Measurements from ENCODE around the gene MIGA2.
"Not testable (repeated sequence)": the region's sequence is repeated elsewhere in the genome, so short reads cannot be mapped to it uniquely, and the experiment has no call there.

Gene MIGA2, protein sequence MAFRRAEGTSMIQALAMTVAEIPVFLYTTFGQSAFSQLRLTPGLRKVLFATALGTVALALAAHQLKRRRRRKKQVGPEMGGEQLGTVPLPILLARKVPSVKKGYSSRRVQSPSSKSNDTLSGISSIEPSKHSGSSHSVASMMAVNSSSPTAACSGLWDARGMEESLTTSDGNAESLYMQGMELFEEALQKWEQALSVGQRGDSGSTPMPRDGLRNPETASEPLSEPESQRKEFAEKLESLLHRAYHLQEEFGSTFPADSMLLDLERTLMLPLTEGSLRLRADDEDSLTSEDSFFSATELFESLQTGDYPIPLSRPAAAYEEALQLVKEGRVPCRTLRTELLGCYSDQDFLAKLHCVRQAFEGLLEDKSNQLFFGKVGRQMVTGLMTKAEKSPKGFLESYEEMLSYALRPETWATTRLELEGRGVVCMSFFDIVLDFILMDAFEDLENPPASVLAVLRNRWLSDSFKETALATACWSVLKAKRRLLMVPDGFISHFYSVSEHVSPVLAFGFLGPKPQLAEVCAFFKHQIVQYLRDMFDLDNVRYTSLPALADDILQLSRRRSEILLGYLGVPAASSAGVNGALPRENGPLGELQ

DNA sequence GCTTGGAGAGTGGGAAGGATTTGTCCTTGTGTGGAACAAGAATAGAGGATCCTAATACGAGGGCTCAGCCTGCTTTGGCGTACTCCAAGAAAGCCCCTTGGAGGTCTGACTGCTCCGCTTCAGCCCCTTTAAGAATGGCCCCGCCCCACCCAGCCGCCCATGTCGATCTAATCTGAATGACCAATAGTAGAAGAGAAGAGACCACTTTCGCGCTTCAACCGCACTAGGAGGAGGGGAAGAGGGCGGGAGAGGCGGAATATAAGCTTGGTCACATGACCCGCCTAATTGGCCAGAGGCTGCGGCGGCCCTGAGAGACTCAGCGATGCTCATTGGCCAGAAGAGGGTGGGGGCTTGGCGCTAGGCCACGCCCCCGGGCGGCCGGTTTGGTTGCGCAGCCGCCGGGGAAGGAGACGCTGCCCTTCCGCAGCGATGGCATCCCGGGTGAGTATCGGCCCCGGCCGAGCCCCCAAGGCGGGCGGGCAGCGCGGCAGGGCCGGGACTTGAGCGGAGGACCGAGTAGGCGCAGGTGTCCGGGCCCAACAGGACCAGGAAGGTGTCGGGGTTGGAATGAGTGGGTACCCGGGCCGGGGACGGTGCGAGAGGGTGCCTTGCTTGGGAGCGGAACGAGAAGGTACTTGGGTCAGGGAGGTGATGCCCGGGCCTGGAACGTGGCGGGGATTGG, at the start of gene MIGA2:
MIGA2 (plus strand) TSS at position 386 of the 682 bp plus-strand sequence. CDS start 3,969 bp downstream, outside the sequence.
- H3K9ac ChIP-seq (ENCODE audit: low read depth, low read length), result peak within 1 kb of the TSS; percentile 89
- H3K9me3 ChIP-seq (ENCODE audit: control insufficient read depth, insufficient read depth, low read length), result no peaks in the 10 kb centered on the region
- peaks cover 3% of the 10 kb centered on the region; the same call in 1 of the 2 replicates for H3K4me1 ChIP-seq (ENCODE audit: insufficient read depth, low read length)
- no peaks in the 10 kb centered on the region for H3K36me3 ChIP-seq (ENCODE audit: insufficient read depth, low read length)

DNA sequence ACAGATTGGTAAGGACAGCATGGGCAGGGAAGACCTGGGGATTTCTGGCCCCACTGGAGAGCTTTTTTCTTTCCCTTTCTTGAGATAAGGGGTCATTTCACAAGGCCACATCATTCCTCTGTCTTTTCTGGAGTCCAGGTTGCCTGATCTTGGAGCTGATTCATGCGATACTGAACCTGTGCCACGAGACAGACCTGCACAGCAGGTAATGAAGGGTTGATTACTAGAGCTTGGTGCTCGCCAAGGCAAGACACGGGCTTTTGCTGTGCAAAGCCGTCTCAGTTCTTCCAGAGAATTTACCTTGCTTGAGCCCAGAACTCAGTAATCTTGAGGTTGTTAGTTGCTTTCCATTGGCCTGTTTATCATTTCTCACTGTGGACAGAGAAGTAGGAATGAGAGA, 49.8 kb upstream of the MIGA2 start:
- H3K4me1 ChIP-seq (ENCODE audit: insufficient read depth, low read length), result no peaks in the 10 kb centered on the region
- H3K9ac ChIP-seq (ENCODE audit: low read depth, low read length), result no peak overlapping the region
- no peaks in the 10 kb centered on the region for H3K9me3 ChIP-seq (ENCODE audit: control insufficient read depth, insufficient read depth, low read length)
- peaks cover 38% of the 10 kb centered on the region for H3K36me3 ChIP-seq (ENCODE audit: insufficient read depth, low read length)

DNA sequence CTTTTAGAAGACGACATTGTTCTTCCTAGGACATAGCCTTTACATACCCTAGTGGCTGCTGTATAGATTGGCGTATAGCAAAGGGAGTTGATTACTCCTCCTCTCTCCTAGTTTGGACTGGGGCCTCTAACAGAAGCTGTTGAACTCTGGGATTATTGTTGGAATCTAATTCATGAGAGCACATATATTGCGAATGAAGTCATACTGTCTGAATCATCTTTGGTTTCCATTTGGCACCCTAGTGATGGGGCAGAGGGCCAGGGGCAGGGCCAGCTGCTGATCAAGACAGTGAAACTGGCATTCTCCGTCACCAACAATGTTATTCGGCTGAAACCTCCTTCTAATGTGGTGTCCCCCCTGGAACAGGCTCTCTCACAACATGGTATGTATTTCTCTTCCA, 48.6 kb upstream of the MIGA2 start:
- Histone ChIP-seq H3K4me1 (ENCODE audit: insufficient read depth, low read length) (no peaks in the 10 kb centered on the region), H3K9ac (ENCODE audit: low read depth, low read length) (no peak overlapping the region), H3K9me3 (ENCODE audit: control insufficient read depth, insufficient read depth, low read length) (no peaks in the 10 kb centered on the region), H3K36me3 (ENCODE audit: insufficient read depth, low read length) (peaks cover 33% of the 10 kb centered on the region)

DNA sequence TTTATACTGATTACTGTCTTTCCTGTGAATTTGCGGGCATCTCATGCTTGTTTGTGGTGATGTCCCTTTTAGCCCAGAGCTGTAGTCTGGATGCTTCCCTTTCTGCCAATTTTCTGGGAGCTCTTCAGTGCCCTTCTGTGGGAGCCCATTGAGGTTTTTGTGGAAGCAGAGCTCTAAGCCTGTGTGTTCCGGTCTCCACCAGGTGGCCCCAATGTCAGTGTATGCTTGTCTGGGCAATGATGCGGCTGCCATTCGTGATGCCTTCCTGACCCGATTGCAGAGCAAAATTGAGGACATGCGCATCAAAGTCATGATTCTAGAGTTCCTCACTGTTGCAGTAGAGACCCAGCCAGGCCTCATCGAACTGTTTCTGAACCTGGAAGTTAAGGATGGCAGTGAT, 43.4 kb upstream of the MIGA2 start:
- Histone ChIP-seq H3K36me3 (ENCODE audit: insufficient read depth, low read length) (peaks cover 21% of the 10 kb centered on the region), H3K9me3 (ENCODE audit: control insufficient read depth, insufficient read depth, low read length) (no peaks in the 10 kb centered on the region), H3K9ac (ENCODE audit: low read depth, low read length) (no peak overlapping the region), H3K4me1 (ENCODE audit: insufficient read depth, low read length) (no peaks in the 10 kb centered on the region)

DNA sequence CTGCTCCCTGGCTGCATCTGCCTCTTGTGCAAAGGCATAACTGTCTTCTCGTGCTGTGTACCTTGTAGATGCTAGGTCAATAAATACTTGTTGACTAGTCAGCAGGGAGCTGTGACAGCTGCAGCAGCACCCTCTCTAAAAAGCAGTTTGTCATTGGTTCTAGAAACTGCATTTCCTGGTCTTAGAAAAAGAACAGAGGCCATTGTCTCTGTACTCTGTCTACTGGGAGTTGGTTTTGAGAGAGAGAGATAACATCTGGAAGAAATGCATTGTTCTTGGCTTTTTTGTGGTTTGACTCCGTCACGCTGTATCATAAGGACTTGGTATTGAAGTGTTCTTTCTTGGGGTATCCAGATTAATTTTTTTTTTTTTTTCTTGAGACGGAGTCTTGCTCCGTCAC, 40.6 kb upstream of the MIGA2 start:
- H3K9ac ChIP-seq (ENCODE audit: low read depth, low read length), result no peak overlapping the region

DNA sequence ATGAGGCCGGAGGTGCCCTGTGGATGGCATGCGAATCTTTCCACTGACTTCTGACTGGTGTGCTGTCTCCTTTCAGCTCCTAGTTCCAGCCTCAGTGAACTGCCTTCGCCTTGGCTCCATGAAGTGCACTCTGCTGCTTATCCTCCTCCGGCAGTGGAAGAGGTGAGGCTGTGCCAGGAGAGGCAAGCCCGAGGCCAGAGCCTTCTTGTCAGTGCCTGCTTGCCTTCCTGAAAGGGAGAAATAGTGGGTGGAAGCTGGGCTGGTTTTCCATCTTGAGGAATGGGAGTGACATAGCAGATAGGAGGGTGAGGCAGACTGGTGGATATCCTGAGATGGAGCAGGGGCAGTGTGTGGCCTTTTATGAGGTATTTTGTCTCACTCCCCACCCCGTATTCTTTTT, 38.0 kb upstream of the MIGA2 start:
- Histone ChIP-seq H3K36me3 (ENCODE audit: insufficient read depth, low read length) (peaks cover 42% of the 10 kb centered on the region), H3K9me3 (ENCODE audit: control insufficient read depth, insufficient read depth, low read length) (no peaks in the 10 kb centered on the region), H3K4me1 (ENCODE audit: insufficient read depth, low read length) (no peaks in the 10 kb centered on the region), H3K9ac (ENCODE audit: low read depth, low read length) (no peak overlapping the region)

More for the DNA sequence above, 40.6 kb upstream of the MIGA2 start:
- Histone ChIP-seq H3K36me3 (ENCODE audit: insufficient read depth, low read length) (peaks cover 22% of the 10 kb centered on the region), H3K4me1 (ENCODE audit: insufficient read depth, low read length) (no peaks in the 10 kb centered on the region), H3K9me3 (ENCODE audit: control insufficient read depth, insufficient read depth, low read length) (no peaks in the 10 kb centered on the region)

DNA sequence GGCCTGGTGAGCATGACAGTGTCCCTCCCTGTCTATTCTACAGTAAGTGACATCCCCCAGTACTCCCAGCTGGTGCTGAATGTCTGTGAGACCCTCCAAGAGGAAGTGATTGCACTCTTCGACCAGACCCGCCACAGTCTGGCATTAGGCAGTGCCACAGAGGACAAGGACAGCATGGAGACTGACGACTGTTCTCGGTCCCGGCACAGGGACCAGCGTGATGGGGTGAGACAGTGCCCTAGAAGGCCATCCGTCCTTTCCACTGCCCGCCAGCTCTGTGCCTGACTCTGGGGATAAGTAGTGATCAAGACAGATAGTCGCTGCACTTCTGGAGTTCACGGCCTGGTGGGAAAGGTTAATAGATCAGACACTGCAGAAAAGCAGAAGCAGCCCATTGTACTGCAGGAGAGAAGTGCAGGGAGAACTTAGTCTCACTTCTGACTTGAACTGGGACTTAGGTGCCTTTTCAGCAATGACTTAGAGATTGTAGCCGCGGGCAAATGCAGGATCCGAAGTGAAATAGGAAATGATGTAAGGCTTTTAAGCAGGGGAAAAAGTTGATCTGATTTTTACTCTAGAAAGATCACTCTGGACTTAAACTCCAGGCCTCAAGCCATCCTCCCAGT, 36.7 kb upstream of the MIGA2 start:
- Histone ChIP-seq H3K36me3 (ENCODE audit: insufficient read depth, low read length) (peaks cover 35% of the 10 kb centered on the region), H3K4me1 (ENCODE audit: insufficient read depth, low read length) (no peaks in the 10 kb centered on the region), H3K9me3 (ENCODE audit: control insufficient read depth, insufficient read depth, low read length) (no peaks in the 10 kb centered on the region), H3K9ac (ENCODE audit: low read depth, low read length) (no peak overlapping the region)

DNA sequence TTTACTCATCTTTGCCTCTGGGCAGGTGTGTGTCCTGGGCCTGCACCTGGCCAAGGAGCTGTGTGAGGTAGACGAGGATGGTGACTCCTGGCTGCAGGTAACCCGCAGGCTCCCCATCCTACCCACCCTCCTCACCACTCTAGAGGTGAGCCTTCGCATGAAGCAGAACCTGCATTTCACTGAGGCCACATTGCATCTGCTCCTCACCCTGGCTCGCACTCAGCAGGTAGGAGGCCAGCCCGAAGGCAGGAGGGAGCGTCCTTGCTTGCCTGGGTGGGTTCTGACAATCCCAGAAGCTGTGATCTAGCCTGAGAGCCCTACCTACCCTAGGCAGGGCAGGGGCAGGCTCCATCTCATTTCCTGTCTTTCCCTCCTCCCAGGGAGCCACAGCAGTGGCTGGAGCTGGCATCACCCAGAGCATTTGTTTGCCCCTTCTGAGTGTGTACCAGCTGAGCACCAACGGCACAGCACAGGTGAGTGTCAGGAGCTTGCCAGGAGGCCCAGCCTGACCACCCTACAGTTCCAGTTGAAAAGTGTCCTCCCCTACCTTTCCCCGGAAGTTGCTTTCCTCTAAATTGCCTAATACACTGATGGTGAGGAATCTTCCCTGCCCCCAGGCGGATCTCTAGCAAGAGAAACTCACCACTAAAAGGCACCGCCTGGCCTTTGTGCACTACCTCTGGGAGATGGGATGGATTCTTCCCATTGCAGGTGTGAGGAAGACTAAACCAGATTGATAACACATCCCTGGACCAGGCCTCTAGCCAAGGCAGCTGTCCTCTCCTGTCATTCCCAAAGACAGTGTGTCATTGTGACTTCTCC, 34.7 kb upstream of the MIGA2 start:
- Histone ChIP-seq H3K36me3 (ENCODE audit: insufficient read depth, low read length) (peaks cover 25% of the 10 kb centered on the region), H3K4me1 (ENCODE audit: insufficient read depth, low read length) (no peaks in the 10 kb centered on the region), H3K9ac (ENCODE audit: low read depth, low read length) (no peak overlapping the region), H3K9me3 (ENCODE audit: control insufficient read depth, insufficient read depth, low read length) (no peaks in the 10 kb centered on the region)

DNA sequence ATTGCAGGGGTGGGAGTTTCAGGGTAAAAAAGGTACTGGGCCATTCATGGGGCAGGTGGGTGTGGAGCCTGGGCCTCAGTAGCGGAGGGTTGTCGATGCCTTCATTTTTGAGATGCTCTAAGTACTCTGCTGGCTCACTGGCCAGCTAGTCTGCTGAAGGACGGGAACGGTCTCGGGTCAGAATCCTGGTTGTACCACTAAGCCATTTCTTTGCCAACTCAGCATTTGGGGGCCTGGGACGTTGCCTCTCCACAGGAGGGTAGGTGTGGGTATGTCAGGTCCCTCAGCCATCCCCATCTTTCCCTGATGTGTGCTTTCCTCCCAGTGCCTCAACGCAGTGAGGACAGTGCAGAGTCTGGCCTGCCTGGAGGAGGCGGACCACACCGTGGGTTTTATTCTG, 33.4 kb upstream of the MIGA2 start:
- H3K9ac ChIP-seq (ENCODE audit: low read depth, low read length), result no peak overlapping the region
- H3K4me1 ChIP-seq (ENCODE audit: insufficient read depth, low read length), result no peaks in the 10 kb centered on the region
- H3K9me3 ChIP-seq (ENCODE audit: control insufficient read depth, insufficient read depth, low read length), result no peaks in the 10 kb centered on the region
- H3K36me3 ChIP-seq (ENCODE audit: insufficient read depth, low read length), result peaks cover 25% of the 10 kb centered on the region

DNA sequence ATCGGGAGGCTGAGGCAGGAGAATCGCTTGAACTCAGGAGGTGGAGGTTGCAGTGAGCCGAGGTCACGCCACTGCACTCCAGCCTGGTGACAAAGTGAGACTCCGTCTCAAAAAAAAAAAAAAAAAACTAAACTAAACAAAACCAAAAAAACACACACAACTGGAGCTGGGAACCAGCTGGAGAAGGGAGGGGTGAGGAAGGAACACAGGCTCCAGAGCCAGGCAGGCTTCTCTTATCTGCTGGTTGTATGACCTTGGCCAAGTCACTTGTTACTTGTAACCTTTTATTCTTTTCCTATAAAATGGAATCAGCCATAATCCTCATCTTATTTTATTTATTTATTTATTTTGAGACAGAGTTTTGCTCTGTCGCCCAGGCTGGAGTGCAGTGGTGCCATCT, 32.3 kb upstream of the MIGA2 start:
- not testable (repeated sequence) for H3K4me1 ChIP-seq (ENCODE audit: insufficient read depth, low read length); H3K9ac ChIP-seq (ENCODE audit: low read depth, low read length); H3K9me3 ChIP-seq (ENCODE audit: control insufficient read depth, insufficient read depth, low read length)
- peaks cover 20% of the 10 kb centered on the region for H3K36me3 ChIP-seq (ENCODE audit: insufficient read depth, low read length)

DNA sequence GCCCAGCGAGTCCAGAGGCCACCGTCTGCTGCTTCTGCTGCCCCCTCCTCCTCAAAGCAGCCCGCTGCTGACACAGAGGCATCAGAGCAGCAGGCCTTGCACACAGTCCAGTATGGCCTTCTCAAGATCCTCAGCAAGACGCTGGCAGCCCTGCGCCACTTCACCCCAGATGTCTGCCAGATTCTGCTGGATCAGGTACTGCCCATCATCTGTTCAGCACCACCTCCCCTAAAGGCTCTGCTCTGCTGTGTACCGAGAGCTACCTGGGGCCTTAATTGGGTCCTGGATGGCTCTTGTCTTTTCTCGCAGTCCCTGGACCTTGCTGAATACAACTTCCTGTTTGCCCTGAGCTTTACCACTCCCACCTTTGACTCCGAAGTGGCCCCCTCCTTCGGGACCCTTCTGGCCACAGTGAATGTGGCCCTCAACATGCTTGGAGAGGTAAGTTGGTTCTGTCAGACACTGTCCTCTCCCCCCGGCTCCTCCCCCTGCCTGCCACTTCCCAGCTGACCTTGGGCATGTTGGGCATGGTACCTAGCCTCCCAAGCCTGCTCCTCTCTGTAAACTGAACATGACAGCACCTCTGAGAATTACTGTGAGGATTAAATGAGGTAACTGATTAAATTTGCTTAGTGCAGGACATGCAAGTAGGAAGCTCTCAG, 31.0 kb upstream of the MIGA2 start:
- Histone ChIP-seq H3K9ac (ENCODE audit: low read depth, low read length) (no peak overlapping the region), H3K36me3 (ENCODE audit: insufficient read depth, low read length) (peaks cover 20% of the 10 kb centered on the region), H3K9me3 (ENCODE audit: control insufficient read depth, insufficient read depth, low read length) (no peaks in the 10 kb centered on the region), H3K4me1 (ENCODE audit: insufficient read depth, low read length) (no peaks in the 10 kb centered on the region)

DNA sequence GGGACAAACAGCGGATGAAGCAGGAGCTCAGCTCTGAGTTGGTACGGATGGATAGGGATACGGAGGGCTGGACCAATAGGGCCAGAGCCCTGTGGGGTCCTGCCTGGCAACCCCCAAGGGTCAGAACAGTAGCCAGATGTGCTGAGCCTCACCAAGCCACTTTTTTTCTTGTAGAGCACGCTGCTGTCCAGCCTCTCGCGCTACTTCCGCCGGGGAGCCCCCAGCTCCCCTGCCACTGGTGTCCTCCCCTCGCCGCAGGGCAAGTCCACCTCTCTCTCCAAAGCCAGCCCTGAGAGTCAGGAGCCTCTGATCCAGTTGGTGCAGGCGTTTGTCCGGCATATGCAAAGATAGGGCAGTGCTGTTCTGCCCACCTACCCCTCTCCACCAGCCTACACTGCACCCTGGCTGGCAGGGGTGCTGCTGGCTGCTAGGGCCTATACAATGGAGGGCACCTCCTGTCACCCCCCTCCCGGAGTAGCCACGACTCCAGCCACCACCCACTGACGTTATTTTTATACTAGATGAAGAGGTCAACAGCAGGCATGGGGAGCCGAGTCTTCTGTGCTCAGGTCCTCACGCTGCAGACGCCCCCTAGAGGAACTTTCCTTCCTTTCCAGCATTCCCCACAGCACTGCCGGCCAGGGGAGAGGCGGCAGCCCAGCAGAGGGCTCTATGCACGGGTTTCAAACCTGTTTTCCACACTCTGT, 29.9 kb upstream of the MIGA2 start:
- Histone ChIP-seq H3K9me3 (ENCODE audit: control insufficient read depth, insufficient read depth, low read length) (no peaks in the 10 kb centered on the region), H3K36me3 (ENCODE audit: insufficient read depth, low read length) (peaks cover 16% of the 10 kb centered on the region), H3K9ac (ENCODE audit: low read depth, low read length) (no peak overlapping the region), H3K4me1 (ENCODE audit: insufficient read depth, low read length) (no peaks in the 10 kb centered on the region)
